K562 (cell line): ENCODE results near the gene DUSP19. TPM values are rescaled to one million over a fixed set of nuclear protein-coding genes. Genes with fewer than 3 reads are reported as not detected.

Experiments used
- ADNP ChIP-seq: fragments of 200-800 bp; sonication (Bioruptor generic); IDR thresholded peaks from 2 replicates; pipeline ENCODE4 v1.6.1; 2016; ENCODE audit warnings: missing genetic modification characterization, missing compliant biosample characterization
- CBX1 ChIP-seq: sonication (generic); IDR thresholded peaks from 2 replicates; pipeline ENCODE4 v1.6.1; 2016; ENCODE audit warnings: antibody characterized with exemption, low read depth, mild to moderate bottlenecking
- EWSR1 ChIP-seq: fragments of 450-650 bp; IDR thresholded peaks from 2 replicates; pipeline ENCODE4 v1.6.1; 2018; ENCODE audit warnings: borderline replicate concordance, mild to moderate bottlenecking, low read depth, moderate library complexity; ENCODE audit not compliant: partially characterized antibody
- FOXJ2 ChIP-seq: fragments of 200-800 bp; sonication (Bioruptor generic); IDR thresholded peaks from 2 replicates; pipeline ENCODE4 v1.6.1; 2016; ENCODE audit warnings: missing genetic modification characterization, missing compliant biosample characterization
- KDM1A ChIP-seq, 2 experiments: fragments of 450-650 bp; IDR thresholded peaks; 2 replicates each; pipeline ENCODE4 v1.6.1; 2016; ENCODE audit warnings: mild to moderate bottlenecking in 2 of 2
- SLC30A9 ChIP-seq: fragments of 250-450 bp; sonication (Bioruptor Pico); IDR thresholded peaks from 2 replicates; pipeline ENCODE4 v1.8.0; 2022; ENCODE audit warnings: mild to moderate bottlenecking, moderate library complexity
- SMARCA4 ChIP-seq: fragments of 450-650 bp; IDR thresholded peaks from 2 replicates; pipeline ENCODE4 v1.6.1; 2016
- SMARCC2 ChIP-seq: fragments of 450-650 bp; IDR thresholded peaks from 2 replicates; pipeline ENCODE4 v1.6.1; 2017; ENCODE audit warnings: antibody characterized with exemption, moderate library complexity, mild to moderate bottlenecking, low read depth
- ZFP30 ChIP-seq: fragments of 250-450 bp; sonication (Bioruptor Pico); IDR thresholded peaks from 2 replicates; pipeline ENCODE4 v1.8.0; 2022; ENCODE audit warnings: moderate library complexity, mild to moderate bottlenecking, inconsistent platforms, borderline replicate concordance
- polyA plus RNA-seq, 8 experiments: library from polyadenylated mRNA; depleted of rRNA in 4 of 8; stranded (reverse) in 5 of 8; unstranded in 3 of 8; fragments of >200 nt; fragmentation: Nextera tagmentation in 2 of 8; fragmentation: Illumina TruSeq in 1 of 8; extraction: Ambion mirVana in 2 of 8; extraction: Trizol in 1 of 8; gene quantifications; 2 replicates each; pipeline versions ENCODE4 v1.2.1 to v1.2.3, GENCODE V29; 2011 to 2014; ENCODE audit warnings: inconsistent platforms in 1 of 8, missing spikeins in 1 of 8
- total RNA-seq, 7 experiments: library from RNA; depleted of rRNA in 6 of 7; stranded (reverse); fragments of >200 nt in 6 of 7; fragmentation: Illumina TruSeq in 2 of 7; extraction: Trizol in 2 of 7; gene quantifications; 2 replicates each; pipeline versions ENCODE4 v1.2.1 to v1.2.3, GENCODE V29; 2011 to 2021; ENCODE audit warnings: low replicate concordance in 1 of 7
- TF ChIP-seq, protein P1 (sequence below): sonication (generic); formaldehyde crosslinking; IDR thresholded peaks from 2 replicates; pipeline ENCODE4 v1.8.0; 2023; ENCODE audit warnings: mild to moderate bottlenecking, missing genetic modification reagents
- TF ChIP-seq, protein P2 (sequence below): fragments of 250-450 bp; sonication (Bioruptor Pico); IDR thresholded peaks from 2 replicates; pipeline ENCODE4 v1.8.0; 2022; ENCODE audit warnings: inconsistent platforms

The DUSP19 gene
- total and polyA plus RNA-seq, 9 of the 15 experiments (the other 6 are each of a cell fraction or from before 2014, with no cell fraction given), result 1.6 to 6.3 (median 3.1) TPM

DNA sequence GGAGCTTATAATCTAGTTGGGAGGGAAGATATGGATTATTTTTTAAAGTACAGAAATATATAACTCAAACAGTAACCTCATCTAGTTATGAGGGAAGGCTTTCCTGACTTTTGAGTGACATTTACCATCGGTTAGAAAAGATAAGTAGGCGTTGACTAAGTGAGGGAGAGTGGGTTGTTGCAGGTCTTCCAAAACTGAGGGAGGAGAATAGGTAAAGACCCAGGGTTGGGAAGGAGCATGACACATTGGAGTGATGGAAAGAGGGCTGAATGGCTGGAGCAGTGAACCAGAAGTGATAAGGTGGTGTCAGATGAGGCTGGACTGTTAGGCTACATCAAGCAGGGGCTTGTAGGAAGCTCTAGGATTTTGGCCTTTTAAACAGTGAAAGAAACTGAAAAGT, 35.1 kb downstream of the DUSP19 start (continued):
- TF ChIP-seq ADNP (tag) (no peak), SMARCA4 (peak; percentile 33; the same call in 1 of the 2 replicates), CBX1 (no peak), KDM1A (IDR thresholded peaks at IDR 0.05) (no peak), SMARCC2 (no peak), ZFP30 (no peak), EWSR1 (no peak), SLC30A9 (no peak), FOXJ2 (tag) (no peak)
- TF ChIP-seq, protein P1, sequence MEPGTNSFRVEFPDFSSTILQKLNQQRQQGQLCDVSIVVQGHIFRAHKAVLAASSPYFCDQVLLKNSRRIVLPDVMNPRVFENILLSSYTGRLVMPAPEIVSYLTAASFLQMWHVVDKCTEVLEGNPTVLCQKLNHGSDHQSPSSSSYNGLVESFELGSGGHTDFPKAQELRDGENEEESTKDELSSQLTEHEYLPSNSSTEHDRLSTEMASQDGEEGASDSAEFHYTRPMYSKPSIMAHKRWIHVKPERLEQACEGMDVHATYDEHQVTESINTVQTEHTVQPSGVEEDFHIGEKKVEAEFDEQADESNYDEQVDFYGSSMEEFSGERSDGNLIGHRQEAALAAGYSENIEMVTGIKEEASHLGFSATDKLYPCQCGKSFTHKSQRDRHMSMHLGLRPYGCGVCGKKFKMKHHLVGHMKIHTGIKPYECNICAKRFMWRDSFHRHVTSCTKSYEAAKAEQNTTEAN (CRISPR knock-in tag), result no peak
- TF ChIP-seq, protein P2, sequence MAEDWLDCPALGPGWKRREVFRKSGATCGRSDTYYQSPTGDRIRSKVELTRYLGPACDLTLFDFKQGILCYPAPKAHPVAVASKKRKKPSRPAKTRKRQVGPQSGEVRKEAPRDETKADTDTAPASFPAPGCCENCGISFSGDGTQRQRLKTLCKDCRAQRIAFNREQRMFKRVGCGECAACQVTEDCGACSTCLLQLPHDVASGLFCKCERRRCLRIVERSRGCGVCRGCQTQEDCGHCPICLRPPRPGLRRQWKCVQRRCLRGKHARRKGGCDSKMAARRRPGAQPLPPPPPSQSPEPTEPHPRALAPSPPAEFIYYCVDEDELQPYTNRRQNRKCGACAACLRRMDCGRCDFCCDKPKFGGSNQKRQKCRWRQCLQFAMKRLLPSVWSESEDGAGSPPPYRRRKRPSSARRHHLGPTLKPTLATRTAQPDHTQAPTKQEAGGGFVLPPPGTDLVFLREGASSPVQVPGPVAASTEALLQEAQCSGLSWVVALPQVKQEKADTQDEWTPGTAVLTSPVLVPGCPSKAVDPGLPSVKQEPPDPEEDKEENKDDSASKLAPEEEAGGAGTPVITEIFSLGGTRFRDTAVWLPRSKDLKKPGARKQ, result no peak
